Nucleus accumbens (tissue), 56 donors: ENCODE measurements around the gene DGUOK.

Experiments used
- DNase-seq, 56 donors: peaks; one replicate each; lab custom pipeline; 2025; lab: John Stamatoyannopoulos, UW

Gene DGUOK

DNA sequence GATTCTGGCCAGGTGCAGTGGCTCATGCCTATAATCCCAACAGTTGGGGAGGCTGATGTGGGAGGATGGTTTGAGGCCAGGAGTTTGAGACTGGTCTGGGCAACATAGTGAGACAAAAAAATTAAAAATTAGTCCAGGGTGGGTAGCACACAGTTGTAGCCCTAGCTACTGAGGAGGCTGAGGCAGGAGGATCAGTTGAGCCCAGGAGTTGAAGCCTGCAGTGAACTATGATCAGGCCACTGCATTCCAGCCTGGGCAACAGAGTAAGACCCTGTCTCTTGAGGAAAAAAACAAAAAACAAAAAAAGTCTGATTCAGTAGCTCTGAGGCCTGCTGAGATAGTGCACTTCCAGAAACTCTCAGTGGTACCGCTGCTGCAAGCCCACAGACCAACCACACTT lies 50.1 kb downstream of the DGUOK start:
- DNase-seq, result no peak

DNA sequence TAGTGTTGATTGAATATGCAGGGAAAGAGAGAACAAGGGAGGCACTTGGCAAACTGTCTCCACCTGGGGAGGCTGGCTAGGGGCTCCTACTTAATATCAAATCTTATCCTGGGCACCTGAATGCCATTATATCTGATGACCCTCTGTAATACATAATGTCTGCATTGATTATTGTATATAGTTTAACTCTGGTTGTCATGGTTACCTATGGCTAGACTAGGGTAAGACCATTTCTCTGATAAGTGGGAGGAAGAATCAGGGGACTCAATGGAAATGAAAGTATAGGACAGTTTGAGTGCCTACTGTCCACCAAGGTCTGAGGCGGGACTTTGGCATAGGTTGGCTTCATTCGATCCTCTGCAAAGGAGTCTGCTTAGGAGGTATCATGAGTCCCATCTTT lies 50.8 kb downstream of the DGUOK start:
- no peak for DNase-seq

DNA sequence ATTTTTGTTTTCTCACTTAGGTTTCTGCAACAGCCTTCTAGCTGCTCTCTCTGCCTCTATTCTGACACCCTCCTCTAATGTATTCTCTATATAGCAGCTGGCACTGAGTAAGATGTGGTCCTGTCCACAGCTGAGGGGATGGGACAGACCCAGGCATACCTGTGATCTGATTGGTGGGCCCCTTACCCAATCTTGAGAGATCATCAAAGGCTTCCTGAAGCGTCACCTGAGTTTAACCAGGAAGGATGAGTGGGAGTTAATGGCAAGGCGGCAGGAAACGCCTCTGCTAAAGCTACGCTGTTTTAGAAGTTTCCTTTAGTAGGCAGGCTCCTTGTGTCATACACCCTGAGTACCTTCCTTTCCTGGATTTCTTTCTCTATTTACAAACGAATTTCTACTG lies 52.3 kb downstream of the DGUOK start:
- peak in 5 of 56 donors; percentile 11 to 36 (median 19) for DNase-seq

DNA sequence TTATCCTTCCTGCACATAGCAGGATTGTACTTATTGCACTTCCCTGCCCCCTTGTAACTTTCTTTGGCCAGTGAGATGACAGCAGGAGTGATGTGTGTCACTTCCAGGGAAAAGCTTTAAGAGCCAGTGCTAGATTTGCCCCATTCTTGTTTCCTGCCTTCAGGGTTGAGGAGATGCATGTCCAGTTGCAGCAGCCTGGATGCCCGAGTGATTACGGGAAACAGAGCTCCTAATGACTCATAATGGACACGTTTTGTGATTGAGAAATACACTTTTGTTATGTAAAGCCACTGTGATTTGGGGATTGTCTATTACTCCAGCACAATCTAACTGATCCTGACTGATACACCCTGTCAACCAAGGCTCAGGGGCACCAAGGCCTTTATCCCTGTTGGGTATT lies 53.0 kb downstream of the DGUOK start:
- DNase-seq, result no peak

DNA sequence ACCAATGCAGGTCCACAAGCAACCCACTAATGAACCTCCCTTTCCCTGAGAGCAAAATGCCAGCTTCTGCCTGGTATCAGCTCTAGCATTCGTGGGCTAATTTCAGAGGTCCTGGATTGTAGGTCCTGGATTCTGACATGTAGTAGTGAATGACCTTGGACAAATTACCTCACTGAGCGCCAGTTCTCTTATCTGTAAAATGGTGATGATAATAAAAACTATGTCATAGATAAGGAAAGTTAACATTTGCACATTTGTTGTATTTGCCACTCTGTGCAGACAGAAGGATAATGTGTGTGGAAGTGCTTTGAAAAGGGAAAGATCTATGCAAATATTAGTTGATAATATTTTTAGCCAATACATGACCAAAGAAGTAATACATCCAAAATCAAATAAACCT lies 53.9 kb downstream of the DGUOK start:
- no peak for DNase-seq

DNA sequence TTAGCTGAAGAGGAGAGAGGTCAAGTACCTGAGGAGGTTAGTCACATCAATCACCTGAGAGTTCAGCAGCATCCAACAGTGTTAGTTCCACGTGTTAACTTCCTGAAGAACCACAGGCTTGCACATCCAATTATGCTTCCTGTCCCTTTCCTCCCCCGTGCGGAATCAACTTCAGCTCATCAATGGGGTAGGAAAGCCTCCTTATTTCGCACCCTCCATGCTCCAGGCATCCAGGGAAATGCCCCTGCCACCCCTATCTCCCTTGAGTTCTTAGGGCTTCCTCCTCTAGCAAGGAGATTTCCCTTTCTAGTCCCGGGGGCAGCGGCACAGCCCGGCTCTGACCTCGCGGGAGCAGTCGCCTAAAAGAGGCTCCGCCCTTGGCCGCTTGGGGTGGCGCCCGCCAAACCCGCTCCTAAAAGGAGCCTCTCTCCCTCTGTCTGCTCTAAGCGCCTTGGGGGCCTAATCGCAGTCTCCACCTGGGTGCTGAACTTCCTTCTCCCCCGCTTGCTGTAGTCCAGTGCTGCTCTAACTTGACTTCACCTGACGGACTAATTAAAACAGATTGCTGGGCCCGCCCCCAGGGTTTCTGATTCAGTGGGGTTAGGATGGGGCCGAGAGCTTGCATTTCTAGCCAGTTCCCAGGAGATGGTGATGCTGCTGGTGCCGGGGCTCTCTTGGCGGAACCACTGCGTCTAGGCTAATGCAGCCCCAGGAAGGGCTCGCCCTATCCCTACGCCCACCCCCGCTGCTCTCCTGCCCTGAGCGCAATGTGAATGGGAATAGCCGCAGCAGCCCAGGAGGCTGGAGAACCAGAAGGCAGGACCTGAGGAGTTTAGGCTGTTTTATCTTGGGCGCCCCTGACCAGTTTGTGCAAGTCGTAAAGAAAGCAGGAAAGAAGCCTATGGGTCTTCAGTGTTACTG lies 54.7 kb downstream of the DGUOK start:
- no peak for DNase-seq

DNA sequence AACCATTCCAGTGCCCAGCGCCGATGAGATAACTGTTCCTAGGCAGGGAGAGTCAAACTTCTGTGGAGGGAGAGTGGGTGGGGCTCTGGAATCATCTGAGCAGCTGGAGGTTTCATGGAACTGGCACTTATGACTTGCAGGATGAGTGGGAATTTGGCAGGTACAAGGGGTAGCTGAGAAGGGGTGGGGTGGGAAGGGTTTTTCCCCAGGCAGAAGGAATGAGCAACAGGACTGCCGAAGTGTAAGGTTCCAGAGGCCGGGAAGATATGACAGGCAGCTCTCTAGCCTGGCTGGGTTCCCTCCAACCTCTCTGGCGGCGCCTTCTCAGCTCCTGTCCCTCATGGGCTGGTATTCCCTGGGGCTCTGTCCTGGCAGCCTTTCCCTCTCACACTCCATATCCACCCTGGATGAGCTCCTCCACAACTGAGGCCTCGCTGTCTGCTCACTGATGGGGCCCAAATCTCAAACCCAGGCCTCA lies 55.5 kb downstream of the DGUOK start:
- no peak for DNase-seq

DNA sequence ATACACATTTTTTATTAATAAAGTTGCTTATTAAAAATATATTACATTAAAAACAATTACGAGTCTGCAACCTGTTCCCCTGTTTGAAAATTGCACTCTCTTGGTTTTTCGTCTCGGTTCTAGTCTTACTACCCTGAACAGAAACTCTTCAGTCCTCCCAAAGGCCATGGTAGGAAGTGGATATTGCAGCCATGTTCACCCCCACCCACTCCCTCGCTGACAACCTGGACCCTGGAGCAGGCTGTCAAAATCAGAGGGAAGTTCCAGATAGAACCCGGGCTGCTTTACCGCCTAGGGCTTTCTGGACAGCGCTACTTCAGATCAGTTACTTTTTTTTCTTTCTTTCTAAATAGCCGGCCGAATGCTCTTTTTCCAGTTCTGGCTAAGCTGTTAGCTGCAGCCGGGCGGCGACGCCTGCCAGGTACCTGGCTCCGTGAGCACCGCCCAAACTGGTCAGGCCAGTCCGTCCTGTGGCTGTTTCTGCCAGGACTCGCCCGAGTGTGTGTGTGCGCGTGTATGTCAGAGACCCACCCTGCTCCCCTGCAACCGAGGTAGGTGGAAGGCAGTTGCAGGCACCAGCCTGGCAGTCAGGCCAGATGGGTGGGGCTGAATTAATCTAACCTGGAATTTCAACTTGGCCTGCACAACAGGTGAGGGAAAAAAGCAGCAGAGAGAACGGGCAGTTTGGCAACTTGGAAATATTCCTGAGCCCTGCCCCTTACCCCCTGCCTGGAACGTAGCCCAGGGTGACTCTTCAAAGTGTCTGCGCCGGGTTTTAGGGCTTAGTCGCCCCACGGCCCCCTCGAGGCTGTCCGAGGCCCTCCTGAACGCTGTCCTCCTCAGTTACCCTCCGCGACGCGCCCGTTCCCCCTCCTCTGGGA lies 56.9 kb downstream of the DGUOK start:
- DNase-seq, result no peak

DNA sequence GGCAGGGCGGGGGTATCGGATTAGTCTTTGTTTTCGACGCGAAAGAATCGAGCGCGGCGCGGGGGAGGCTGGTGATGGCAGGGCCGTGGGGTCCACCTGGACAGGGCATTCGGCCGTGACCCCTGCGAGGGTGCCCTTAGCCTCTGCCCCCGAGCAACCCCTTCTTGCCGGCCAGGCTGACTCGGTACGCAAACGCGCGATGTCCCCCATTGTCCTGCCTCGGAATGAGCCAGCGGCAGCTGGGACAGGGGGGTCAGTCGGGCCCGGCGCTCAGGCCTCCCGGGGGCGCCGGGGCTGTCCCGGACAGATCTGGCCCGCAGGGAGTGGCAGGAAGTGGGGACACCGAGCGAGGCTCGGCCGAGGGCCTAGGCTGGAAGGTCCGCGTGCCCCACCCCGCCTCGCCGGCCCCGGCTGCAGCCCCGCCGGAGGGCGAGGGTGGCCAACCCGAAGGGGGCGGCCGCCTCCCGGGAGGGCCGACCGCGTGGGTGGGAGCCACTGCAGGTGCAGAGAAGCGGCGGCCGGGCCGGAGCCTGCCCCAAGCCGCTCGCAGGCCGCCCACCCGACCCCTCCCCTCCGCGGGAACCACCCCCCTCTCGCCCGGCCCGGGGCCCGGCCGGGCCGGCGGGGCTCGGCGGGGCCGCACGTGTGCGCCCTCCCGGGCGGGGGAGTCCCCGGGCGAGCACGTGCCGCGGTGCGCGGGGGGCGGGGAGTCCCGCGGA lies 57.7 kb downstream of the DGUOK start, which contains the start of gene TET3:
Gene TET3 (plus strand): TSS at position 708 of the 719 bp plus-strand sequence. CDS start 1,494 bp downstream, outside the sequence.
- DNase-seq, result peak in 5 of 56 donors; percentile 25 to 61 (median 46)

DNA sequence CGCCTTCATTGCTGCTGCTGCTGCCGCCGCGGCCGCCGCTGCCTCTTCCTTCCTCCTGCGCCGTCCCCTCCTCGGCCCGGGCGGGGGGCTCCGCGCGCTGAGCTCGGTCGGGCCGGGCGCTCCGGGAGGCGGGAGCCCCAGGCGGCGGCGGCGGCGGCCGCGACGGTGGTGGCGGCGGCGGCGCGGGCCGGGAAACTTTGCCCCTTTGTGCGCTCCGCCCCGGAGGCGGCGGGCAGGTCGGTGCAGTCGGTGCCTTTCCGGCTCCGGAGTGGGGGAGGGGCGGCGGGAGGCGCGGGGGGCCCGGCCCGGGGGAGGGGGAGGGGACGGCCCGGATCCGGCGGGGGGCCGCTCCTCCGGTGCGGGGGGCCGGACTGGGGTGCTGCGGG lies 58.2 kb downstream of the DGUOK start:
- DNase-seq, result peak in 11 of 56 donors; percentile 18 to 65 (median 41)

DNA sequence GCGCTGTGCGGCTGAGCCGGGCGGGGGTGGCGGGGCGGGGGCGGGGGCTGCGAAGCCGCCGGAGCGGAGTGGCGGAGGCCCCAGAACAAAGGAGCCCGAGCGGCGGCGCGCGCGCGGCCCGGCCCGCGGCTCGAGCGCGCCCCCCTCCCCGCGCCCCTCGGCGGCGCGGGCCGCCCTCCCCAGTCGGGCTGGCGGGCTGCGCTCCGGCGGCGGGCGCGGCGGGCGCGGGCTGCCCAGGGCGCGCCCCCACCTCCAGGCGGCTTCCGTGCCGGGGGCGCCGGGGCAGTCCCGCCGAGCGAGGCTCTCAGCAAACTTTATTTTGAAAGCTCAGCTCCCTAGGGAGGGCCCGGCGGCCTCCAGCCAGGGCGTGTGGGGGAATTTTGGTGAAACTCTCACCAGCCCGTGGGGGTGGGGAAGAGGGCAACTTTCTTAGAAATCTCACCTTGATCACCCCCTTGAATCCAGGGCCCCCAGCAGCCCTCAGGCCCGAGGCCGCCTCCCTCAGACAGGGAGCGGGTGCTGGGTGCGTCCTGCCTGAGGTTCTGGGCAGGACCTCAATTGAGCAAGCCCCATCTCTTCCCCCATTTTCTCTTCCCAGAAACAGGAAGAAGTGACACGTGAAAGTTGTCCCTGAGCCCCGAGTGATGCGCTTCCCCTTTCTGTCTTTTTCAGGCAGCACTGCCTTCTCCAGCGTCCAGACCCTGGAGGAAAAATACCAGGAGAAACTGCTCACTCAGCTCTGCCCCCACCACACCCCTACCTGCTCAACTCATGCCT lies 58.8 kb downstream of the DGUOK start:
- DNase-seq, result peak in 7 of 56 donors; percentile 15 to 65 (median 37)

DNA sequence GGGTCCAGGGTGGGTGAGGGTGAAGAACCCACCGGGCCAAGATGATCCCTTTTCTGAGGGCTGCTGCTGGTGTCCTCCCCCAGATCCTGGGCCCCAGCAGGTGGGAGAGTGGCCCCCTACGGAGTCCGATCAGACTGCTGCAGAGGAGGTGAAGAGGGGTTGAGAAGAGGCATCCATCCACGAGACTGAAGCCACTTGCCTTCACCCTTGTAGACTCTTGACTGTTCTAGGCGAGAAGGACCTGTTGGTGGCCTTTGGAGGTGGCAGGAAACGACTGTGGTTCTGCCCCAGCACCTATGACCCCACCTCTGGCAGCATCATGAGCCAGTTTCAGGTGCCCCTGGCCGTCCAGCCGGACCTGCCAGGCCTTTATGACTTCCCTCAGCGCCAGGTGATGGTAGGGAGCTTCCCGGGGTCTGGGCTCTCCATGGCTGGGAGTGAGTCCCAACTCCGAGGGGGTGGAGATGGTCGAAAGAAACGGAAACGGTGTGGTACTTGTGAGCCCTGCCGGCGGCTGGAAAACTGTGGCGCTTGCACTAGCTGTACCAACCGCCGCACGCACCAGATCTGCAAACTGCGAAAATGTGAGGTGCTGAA lies 59.5 kb downstream of the DGUOK start:
- DNase-seq, result no peak

DNA sequence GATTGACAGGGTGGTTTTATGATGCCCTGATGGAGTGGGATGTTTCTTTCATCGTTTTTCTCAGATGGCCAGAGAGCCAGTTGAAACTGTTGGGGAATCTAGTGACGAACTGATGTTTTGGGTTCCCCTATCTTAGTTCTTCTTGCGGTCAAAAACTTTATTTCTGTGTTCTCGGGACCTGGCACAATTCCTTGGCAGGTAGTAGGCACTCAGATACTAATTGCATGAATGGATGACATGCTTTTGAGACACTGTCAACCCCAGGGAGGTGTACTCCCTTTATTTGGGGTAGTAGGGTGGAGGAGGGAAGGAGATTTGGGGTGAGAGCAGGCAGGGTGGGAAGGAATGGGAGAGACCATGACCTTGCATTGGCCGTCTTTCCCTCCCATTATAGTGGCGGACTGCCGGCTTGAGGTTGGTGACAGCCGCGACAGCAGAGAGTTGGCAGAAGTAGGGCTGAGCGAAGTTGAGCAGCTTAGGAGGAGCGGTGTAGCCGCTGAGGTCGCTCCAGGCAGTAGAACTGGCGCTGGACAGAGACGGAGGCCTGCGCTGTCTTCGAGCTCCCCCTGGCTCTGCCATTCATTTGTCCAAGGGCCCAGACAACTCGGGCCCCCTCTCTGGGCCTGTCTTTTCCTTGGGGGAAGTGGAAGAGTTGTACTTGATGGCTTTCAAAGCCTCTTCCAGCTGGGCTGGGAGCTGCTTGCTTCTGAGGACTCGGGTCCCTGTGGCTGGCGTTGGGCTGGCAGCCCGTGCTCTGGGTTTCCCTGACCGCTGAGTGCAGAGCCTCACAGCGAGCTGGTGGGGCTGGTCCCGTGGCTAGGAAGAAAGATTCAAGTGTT lies 60.6 kb downstream of the DGUOK start:
- DNase-seq, result peak in 21 of 56 donors; percentile 19 to 59 (median 35)

DNA sequence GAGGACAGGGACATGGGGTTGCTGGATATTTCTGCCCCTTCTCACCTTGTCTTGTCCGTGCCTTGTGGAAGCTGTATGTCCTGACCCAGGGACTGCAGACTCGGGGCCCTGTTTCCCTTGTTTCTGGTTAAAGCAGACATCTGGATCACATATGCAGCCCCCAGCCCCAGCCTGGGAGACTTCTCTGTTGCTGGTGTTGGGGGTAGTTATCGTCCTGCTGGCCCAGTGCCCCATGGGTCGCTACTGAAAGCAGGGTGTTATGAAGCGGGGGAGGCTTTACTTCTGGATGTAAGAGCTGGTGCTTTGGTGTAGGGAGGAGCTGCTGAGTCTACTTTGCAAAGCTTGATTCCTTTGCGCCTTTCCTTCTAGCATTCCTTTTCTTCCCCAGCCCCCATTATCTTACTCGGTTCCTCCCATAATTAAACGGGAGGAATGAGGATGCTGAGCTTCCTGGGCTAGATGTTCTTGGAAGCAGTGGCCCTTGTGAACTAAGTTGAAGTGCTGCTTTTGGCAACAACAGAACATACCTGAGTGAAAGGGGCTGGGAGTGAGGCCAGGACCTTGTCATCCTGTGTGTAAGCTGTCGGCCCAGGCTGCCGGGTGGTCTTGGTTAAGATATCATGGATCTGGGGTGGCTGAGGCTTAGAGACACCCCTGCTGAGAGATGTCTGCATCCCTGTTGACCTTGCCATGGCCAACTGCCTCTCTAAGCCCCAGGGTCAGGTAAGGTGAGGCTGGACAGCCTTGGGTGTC lies 61.4 kb downstream of the DGUOK start:
- no peak for DNase-seq

DNA sequence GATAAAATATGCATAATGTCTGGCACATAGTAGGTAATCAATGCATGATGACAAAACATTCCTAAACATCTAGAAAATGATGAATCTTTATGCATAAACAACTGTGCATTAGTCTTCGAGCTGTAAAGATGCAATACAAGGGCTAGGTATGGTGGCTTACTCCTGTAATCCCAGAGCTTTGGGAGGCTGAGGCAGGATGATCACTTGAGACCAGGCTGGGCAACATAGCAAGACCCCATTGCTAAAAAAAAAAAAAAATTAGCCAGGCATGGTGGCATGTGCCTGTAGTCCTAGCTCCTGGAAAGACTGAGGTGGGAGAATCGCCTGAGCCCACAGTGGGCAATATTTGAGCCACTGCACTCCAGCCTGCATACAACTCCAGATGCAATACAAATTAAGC lies 63.3 kb downstream of the DGUOK start:
- DNase-seq, result no peak

DNA sequence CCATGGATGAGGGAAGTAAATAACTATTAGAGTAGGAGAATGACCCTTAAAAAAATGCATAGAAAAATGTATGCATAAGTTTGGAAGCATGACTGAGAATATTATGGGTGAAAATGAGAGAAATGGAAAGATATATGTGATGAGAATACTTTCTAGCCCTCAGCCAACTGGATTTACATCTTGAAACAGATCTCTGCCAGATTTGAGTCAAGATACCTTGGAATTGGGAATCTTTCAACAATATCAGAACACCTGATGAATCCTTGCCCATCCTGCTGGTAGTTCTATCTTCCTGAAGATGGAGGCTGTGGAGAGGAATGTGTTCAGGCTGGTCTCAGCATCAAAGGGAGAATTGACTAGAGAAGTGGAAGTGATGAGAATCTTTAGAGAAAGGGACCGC lies 63.9 kb downstream of the DGUOK start:
- DNase-seq, result no peak

DNA sequence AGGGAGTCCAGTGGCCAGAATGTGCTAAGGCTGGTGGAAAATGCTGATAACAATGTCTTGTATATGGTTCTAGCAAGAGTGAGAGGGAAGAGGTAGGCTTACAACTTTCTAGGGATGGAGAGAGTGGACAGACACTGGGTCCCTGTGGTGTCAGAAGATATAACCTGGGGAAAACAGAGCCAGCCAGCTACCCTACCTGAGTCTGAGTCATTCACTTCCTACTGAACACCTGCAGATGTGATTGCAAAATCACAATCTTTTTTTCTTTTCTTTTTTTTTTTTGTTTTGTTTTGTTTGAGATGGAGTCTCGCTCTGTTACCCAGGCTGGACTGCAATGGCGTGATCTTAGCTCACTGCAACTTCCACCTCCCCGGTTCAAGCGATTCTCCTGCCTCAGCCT lies 65.4 kb downstream of the DGUOK start:
- no peak for DNase-seq

DNA sequence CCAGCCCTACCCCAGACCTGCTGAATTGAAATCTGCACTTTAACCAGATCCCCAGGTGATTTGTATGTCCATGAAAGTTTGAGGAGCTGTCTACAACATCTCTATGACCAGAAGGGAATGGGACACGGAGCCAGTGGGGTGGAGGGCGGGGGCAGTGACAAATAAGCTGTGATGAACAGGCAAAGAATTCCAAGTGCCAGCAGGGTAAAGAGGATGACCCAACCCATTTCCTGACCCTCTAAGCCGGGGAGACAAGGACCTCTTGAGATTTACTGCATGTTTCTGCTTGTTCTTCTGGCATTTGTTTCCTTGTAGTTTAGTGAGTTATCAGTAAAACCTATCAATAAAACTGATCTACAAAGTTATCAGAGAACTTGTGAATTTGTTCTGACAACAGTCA lies 66.7 kb downstream of the DGUOK start:
- no peak for DNase-seq
